K562 (cell line): Measurements from ENCODE around the gene SHANK2. TPM values are rescaled to one million over a fixed set of nuclear protein-coding genes. Genes with fewer than 3 reads are reported as not detected.

Experiments used
- ATAC-seq: fragments of 200-7000 bp; cut with Tn5 transposase; 3 replicates; pipeline ENCODE4 v1.9.1; 2020; ENCODE audit warnings: moderate library complexity
- BruUV-seq: library from RNA; stranded (reverse); fragments of 400-500 nt; replicated peaks from 2 replicates; lab custom pipeline; 2021; lab: Mats Ljungman, UMichigan
- CTCF ChIA-PET: fragments of 300-600 bp; formaldehyde crosslinking; extraction: SDS; loops from one replicate; lab custom pipeline; 2021; ENCODE audit warnings: low intra/inter-chr PET ratio; lab: Yijun Ruan, JAX
- POLR2A ChIA-PET: fragments of 300-600, 350-650 bp; sonication (Branson Sonifier 250); formaldehyde crosslinking; extraction: SDS; loops from one replicate; lab custom pipeline; 2021; ENCODE audit warnings: antibody characterized with exemption, inconsistent platforms; lab: Yijun Ruan, JAX
- DNase-seq, 4 experiments: peaks; one replicate each; pipeline versions ENCODE4 v3.0.0 to v3.0.0-alpha.2; 2011 to 2018; ENCODE audit warnings: low spot score in 3 of 4, mixed read lengths in 3 of 4; ENCODE audit errors: extremely low read depth in 1 of 4
- FAIRE-seq: peaks from 2 replicates; lab custom pipeline; 2011; peaks lifted over from hg19 to GRCh38; lab: Jason Lieb, UNC
- H2AFZ ChIP-seq: 2 replicates; pipeline ENCODE4 v1.6.0; 2011; ENCODE audit warnings: low read depth, low read length, control low read depth, inconsistent platforms
- H3K27ac ChIP-seq: fragments of 200-600 bp; 3 replicates; pipeline ENCODE4 v1.8.0; 2011; ENCODE audit warnings: low read depth, mild to moderate bottlenecking, control low read depth, inconsistent platforms, low read length, moderate library complexity, mixed read lengths; ENCODE audit errors: extremely low read depth
- H3K27me3 ChIP-seq, 2 experiments: fragments of 300-600 bp in 1 of 2; 2 replicates in 1 of 2; 3 replicates in 1 of 2; pipeline versions ENCODE4 v1.6.0 to v1.8.0; 2011; ENCODE audit warnings: inconsistent platforms in 2 of 2, low read length in 2 of 2, mild to moderate bottlenecking in 1 of 2, mixed read lengths in 1 of 2, moderate library complexity in 1 of 2; ENCODE audit not compliant: control insufficient read depth in 2 of 2, insufficient read depth in 2 of 2
- H3K36me3 ChIP-seq: fragments of 300-600 bp; 3 replicates; pipeline ENCODE4 v1.8.0; 2011; ENCODE audit warnings: mild to moderate bottlenecking, low read length, inconsistent platforms; ENCODE audit not compliant: control insufficient read depth, insufficient read depth
- H3K4me1 ChIP-seq, 2 experiments: fragments of 200-600 bp in 1 of 2; replicated peaks in 1 of 2; 2 replicates in 1 of 2; 3 replicates in 1 of 2; pipeline versions ENCODE4 v1.5.1 to v1.8.0; 2011; ENCODE audit warnings: inconsistent platforms in 2 of 2, low read length in 2 of 2, mild to moderate bottlenecking in 1 of 2, mixed read lengths in 1 of 2, moderate library complexity in 1 of 2; ENCODE audit not compliant: control insufficient read depth in 2 of 2, insufficient read depth in 2 of 2
- H3K4me2 ChIP-seq: 2 replicates; pipeline ENCODE4 v1.6.1; 2011; ENCODE audit warnings: low read length, control low read depth, inconsistent platforms, mixed read lengths; ENCODE audit not compliant: insufficient read depth
- H3K4me3 ChIP-seq: fragments of 200-600 bp; sonication (generic), shearing (Covaris generic); 2 replicates; pipeline ENCODE4 v1.5.1; 2016; ENCODE audit warnings: control low read depth, inconsistent platforms
- H3K79me2 ChIP-seq: fragments of 200-600 bp; 3 replicates; pipeline ENCODE4 v1.8.0; 2011; ENCODE audit warnings: low read length, inconsistent platforms; ENCODE audit not compliant: control insufficient read depth, insufficient read depth
- H3K9ac ChIP-seq, 2 experiments: 2 replicates each; pipeline versions ENCODE4 v1.6.0 to v1.6.1; 2011; ENCODE audit warnings: low read depth in 2 of 2, low read length in 2 of 2, control low read depth in 1 of 2, inconsistent platforms in 1 of 2, mild to moderate bottlenecking in 1 of 2, mixed read lengths in 1 of 2; ENCODE audit not compliant: insufficient read depth in 1 of 2
- H3K9me1 ChIP-seq: one replicate; pipeline ENCODE4 v1.6.0; 2011; ENCODE audit warnings: inconsistent platforms, mild to moderate bottlenecking, low read length, moderate library complexity; ENCODE audit not compliant: control insufficient read depth, insufficient read depth
- H3K9me3 ChIP-seq: replicated peaks from 2 replicates; pipeline ENCODE4 v1.5.1; 2011; ENCODE audit warnings: low read depth, low read length, inconsistent platforms; ENCODE audit not compliant: control insufficient read depth, insufficient read depth
- H4K20me1 ChIP-seq: replicated peaks from 2 replicates; pipeline ENCODE4 v1.6.1; 2011; ENCODE audit warnings: low read length, inconsistent platforms, mixed read lengths; ENCODE audit not compliant: control insufficient read depth, insufficient read depth
- CREB1 ChIP-seq, 2 experiments: sonication (generic) in 1 of 2; formaldehyde crosslinking in 1 of 2; IDR thresholded peaks; 2 replicates each; pipeline versions ENCODE4 v1.6.1 to v1.8.0; 2012 to 2022; ENCODE audit warnings: inconsistent platforms in 1 of 2, mild to moderate bottlenecking in 1 of 2, missing genetic modification reagents in 1 of 2, moderate library complexity in 1 of 2
- ELF1 ChIP-seq: fragments of 200-800 bp; sonication (Bioruptor generic); IDR thresholded peaks from 2 replicates; pipeline ENCODE4 v1.6.1; 2016; ENCODE audit warnings: missing genetic modification characterization, missing compliant biosample characterization
- FOXM1 ChIP-seq, 2 experiments: fragments of 450-650 bp in 1 of 2; sonication (generic) in 1 of 2; formaldehyde crosslinking in 1 of 2; IDR thresholded peaks; 2 replicates each; pipeline versions ENCODE4 v1.6.1 to v1.9.0; 2017 to 2022; ENCODE audit warnings: low read depth in 2 of 2, mild to moderate bottlenecking in 2 of 2, missing genetic modification reagents in 1 of 2, moderate library complexity in 1 of 2
- NFIX ChIP-seq: fragments of 250-450 bp; sonication (Bioruptor Pico); IDR thresholded peaks from 2 replicates; pipeline ENCODE4 v1.4.0; 2020; ENCODE audit warnings: low read depth, mild to moderate bottlenecking, moderate library complexity
- PML ChIP-seq: IDR thresholded peaks from 2 replicates; pipeline ENCODE4 v1.6.1; 2012; ENCODE audit warnings: low read length, inconsistent platforms
- SIN3B ChIP-seq: fragments of 450-650 bp; IDR thresholded peaks from 2 replicates; pipeline ENCODE4 v1.6.1; 2017; ENCODE audit warnings: low read depth, mild to moderate bottlenecking, moderate library complexity
- STAT5A ChIP-seq: IDR thresholded peaks from 2 replicates; pipeline ENCODE4 v1.6.1; 2012; ENCODE audit warnings: low read length, inconsistent platforms, borderline replicate concordance
- WGBS: fragments of 100-300 bp; shearing (Covaris generic); methylation state at CpG from one replicate; pipeline ENCODE4 v1.1.6; 2016; ENCODE audit warnings: low coverage, mixed read lengths; ENCODE audit not compliant: insufficient coverage; ENCODE audit errors: missing lambda C conversion rate; 5-methylcytosine and 5-hydroxymethylcytosine counted together
- in situ Hi-C: fragments of 300-500 bp; cut with MboI; formaldehyde crosslinking; loops from 4 replicates; pipeline ENCODE4 v1.15.0; 2018; ENCODE audit warnings: inconsistent platforms, mixed read lengths
- intact Hi-C: fragments of 100-400 bp; cut with micrococcal nuclease; formaldehyde crosslinking; loops from 2 replicates; pipeline ENCODE4 v1.14.2; 2022
- polyA plus RNA-seq, 8 experiments: library from polyadenylated mRNA; depleted of rRNA in 4 of 8; stranded (reverse) in 5 of 8; unstranded in 3 of 8; fragments of >200 nt; fragmentation: Nextera tagmentation in 2 of 8; fragmentation: Illumina TruSeq in 1 of 8; extraction: Ambion mirVana in 2 of 8; extraction: Trizol in 1 of 8; gene quantifications; 2 replicates each; pipeline versions ENCODE4 v1.2.1 to v1.2.3, GENCODE V29; 2011 to 2014; ENCODE audit warnings: inconsistent platforms in 1 of 8, missing spikeins in 1 of 8
- total RNA-seq, 7 experiments: library from RNA; depleted of rRNA in 6 of 7; stranded (reverse); fragments of >200 nt in 6 of 7; fragmentation: Illumina TruSeq in 2 of 7; extraction: Trizol in 2 of 7; gene quantifications; 2 replicates each; pipeline versions ENCODE4 v1.2.1 to v1.2.3, GENCODE V29; 2011 to 2021; ENCODE audit warnings: low replicate concordance in 1 of 7

The SHANK2 gene
- total and polyA plus RNA-seq, 9 of the 15 experiments (the other 6 are each of a cell fraction or from before 2014, with no cell fraction given) = 0.04 to 0.07 TPM; not detected in 7

GRCh38 chr11:71279916-71280645 lies 27.7 kb upstream of the SHANK2 start:
- no peaks in the 10 kb centered on the region for H3K36me3 ChIP-seq
- peaks cover 0 to 44% of the 10 kb centered on the region in 2 experiments; a peak in 2 of 5 replicates for H3K27me3 ChIP-seq
- H3K4me2 ChIP-seq = no peak overlapping the region
- ChIA-PET POLR2A (interaction anchor here (0.6 kb wide), 1 partner anchor 32 kb away, joined by 4 read pairs; no protein-coding TSS in a partner anchor), CTCF (no interaction called here)
- no peak overlapping the region for H3K9ac ChIP-seq
- H3K9me3 ChIP-seq = no peaks in the 10 kb centered on the region
- no peaks in the 10 kb centered on the region for H3K9me1 ChIP-seq
- no peak for TF ChIP-seq NFIX (CRISPR knock-in tag)
- TF ChIP-seq FOXM1 (IDR thresholded peaks at IDR 0.05; ENCODE audit: low read depth) = no peak
- TF ChIP-seq FOXM1 (CRISPR knock-in tag; IDR thresholded peaks at IDR 0.05; ENCODE audit: low read depth) = no peak
- no peak for TF ChIP-seq ELF1 (tag)
- no peak for TF ChIP-seq STAT5A
- no peak for TF ChIP-seq SIN3B
- no peak for TF ChIP-seq PML
- TF ChIP-seq CREB1 (IDR thresholded peaks at IDR 0.05) = no peak
- no peak for TF ChIP-seq CREB1 (CRISPR knock-in tag; IDR thresholded peaks at IDR 0.05)
- TF ChIP-seq, all 486 proteins: peak for 0
- H3K4me3 ChIP-seq = no peak overlapping the region
- no peaks in the 10 kb centered on the region for H3K79me2 ChIP-seq
- H2AFZ ChIP-seq = no peak overlapping the region
- H3K27ac ChIP-seq = no peak overlapping the region
- in situ Hi-C loops = no loop called here
- ATAC-seq (no peak), DNase-seq (no peak), FAIRE-seq (no peak)
- H3K4me1 ChIP-seq = no peaks in the 10 kb centered on the region
- H4K20me1 ChIP-seq = no peaks in the 10 kb centered on the region
- no TSS peak for BruUV-seq
- WGBS = under 1% methylated on average over 14 of the region's 14 CpGs
- intact Hi-C loops = no loop called here
